Measurements from ENCODE around the gene NOP14. TPM values are rescaled to one million over a fixed set of nuclear protein-coding genes. Genes with fewer than 3 reads are reported as not detected.

NOP14 gene
- total and polyA plus RNA-seq, 2 donors (not counting 3 experiments of a cell fraction or from before 2014, with no cell fraction given): 9.5 to 45.2 TPM

DNA sequence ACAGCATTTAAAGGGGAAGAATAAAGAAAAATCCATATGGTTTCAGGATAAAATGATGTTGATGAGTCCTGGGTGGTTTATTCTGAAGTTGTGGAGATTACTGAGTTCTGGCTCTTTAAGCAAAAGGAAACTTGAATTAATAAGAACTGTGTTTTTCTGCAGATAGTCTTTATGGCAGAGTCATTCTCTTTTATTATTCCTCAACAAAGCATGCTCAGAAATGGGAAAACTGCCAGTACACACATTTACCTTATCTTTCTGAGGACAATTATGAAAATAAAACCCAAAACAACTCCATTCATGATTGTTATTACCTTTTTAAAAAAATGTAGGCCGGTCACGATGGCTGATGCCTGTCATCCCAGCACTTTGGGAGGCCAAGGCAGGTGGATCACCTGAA lies 61.1 kb downstream of the NOP14 start:
- no peak overlapping the region for H3K27ac ChIP-seq (ENCODE audit: insufficient read depth, low read depth, low read length)
- H3K4me2 ChIP-seq (ENCODE audit: insufficient read depth, low read length): no peak overlapping the region
- POLR2A ChIA-PET: no interaction called here
- H2AFZ ChIP-seq (ENCODE audit: low read depth, low read length): no peak overlapping the region
- DNase-seq (ENCODE audit: low read depth, low spot score) (peak; percentile 59), FAIRE-seq (no peak)
- no peaks in the 10 kb centered on the region for H3K27me3 ChIP-seq (ENCODE audit: control insufficient read depth in 2 of 2, insufficient read depth in 2 of 2, low read length in 2 of 2)
- H3K4me1 ChIP-seq (ENCODE audit: control insufficient read depth, extremely low read depth, insufficient read depth, low read length): peaks cover 18% of the 10 kb centered on the region
- no peaks in the 10 kb centered on the region for H3K9me1 ChIP-seq (replicated peaks; ENCODE audit: control insufficient read depth, extremely low read depth, insufficient read depth, low read length)
- TF ChIP-seq EZH2 (IDR thresholded peaks at IDR 0.05; ENCODE audit: borderline replicate concordance, low read depth, low read length, severe bottlenecking) (no peak), POLR2A (IDR thresholded peaks at IDR 0.05; ENCODE audit: low read depth, low read length) (no peak), FOS (IDR thresholded peaks at IDR 0.05; ENCODE audit: borderline replicate concordance, insufficient read depth, low read length) (no peak), MAX (IDR thresholded peaks at IDR 0.05; ENCODE audit: insufficient read depth, insufficient read length) (no peak), JUN (IDR thresholded peaks at IDR 0.05; ENCODE audit: borderline replicate concordance, insufficient read depth, insufficient read length, low read depth) (no peak), MYC (IDR thresholded peaks at IDR 0.05; ENCODE audit: low read depth, low read length) (no peak), POLR2AphosphoS5 (IDR thresholded peaks at IDR 0.05; ENCODE audit: insufficient read depth, low read depth, low read length) (no peak), GATA2 (IDR thresholded peaks at IDR 0.05; ENCODE audit: insufficient read depth, insufficient read length, low read depth, low read length) (no peak)
- TF ChIP-seq, protein P1, sequence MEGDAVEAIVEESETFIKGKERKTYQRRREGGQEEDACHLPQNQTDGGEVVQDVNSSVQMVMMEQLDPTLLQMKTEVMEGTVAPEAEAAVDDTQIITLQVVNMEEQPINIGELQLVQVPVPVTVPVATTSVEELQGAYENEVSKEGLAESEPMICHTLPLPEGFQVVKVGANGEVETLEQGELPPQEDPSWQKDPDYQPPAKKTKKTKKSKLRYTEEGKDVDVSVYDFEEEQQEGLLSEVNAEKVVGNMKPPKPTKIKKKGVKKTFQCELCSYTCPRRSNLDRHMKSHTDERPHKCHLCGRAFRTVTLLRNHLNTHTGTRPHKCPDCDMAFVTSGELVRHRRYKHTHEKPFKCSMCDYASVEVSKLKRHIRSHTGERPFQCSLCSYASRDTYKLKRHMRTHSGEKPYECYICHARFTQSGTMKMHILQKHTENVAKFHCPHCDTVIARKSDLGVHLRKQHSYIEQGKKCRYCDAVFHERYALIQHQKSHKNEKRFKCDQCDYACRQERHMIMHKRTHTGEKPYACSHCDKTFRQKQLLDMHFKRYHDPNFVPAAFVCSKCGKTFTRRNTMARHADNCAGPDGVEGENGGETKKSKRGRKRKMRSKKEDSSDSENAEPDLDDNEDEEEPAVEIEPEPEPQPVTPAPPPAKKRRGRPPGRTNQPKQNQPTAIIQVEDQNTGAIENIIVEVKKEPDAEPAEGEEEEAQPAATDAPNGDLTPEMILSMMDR (IDR thresholded peaks at IDR 0.05; ENCODE audit: extremely low read depth in 1 of 2, insufficient read depth in 1 of 2, low read depth in 1 of 2, low read length in 2 of 2): no peak
- peaks cover 34 to 43% of the 10 kb centered on the region in 2 experiments for H3K36me3 ChIP-seq (ENCODE audit: control insufficient read depth in 2 of 2, extremely low read depth in 1 of 2, insufficient read depth in 2 of 2, low read length in 2 of 2)
- H3K9ac ChIP-seq (replicated peaks; ENCODE audit: extremely low read depth, insufficient read depth, low read length): no peak overlapping the region
- intact Hi-C loops (cut with micrococcal nuclease): loop anchor here (5.0 kb wide), 1 partner anchor 140 kb away; no protein-coding TSS in a partner anchor
- dilution Hi-C loops (cut with MboI; ENCODE audit: extremely low pct_ligation_motif_present, low sequenced_read_pairs): no loop called here
- no peaks in the 10 kb centered on the region for H3K9me3 ChIP-seq (replicated peaks; ENCODE audit: control insufficient read depth, insufficient read depth, low read length)
- CTCF ChIA-PET: no interaction called here
- no peak overlapping the region for H3K4me3 ChIP-seq (replicated peaks in 1 of 3; ENCODE audit: insufficient read depth in 1 of 3, low read depth in 1 of 3, low read length in 3 of 3)
- H4K20me1 ChIP-seq (replicated peaks; ENCODE audit: control insufficient read depth, extremely low read depth, insufficient read depth, low read length): no peaks in the 10 kb centered on the region
- H3K79me2 ChIP-seq (ENCODE audit: control insufficient read depth, insufficient read depth, low read length): no peaks in the 10 kb centered on the region
- BruUV-seq (replicated peaks): no TSS peak

All from endothelial cell of umbilical vein (primary cell).